ENCODE results near the gene GDF15. TPM values are rescaled to one million over a fixed set of nuclear protein-coding genes. Genes with fewer than 3 reads are reported as not detected.

GDF15 gene
- total RNA-seq, 1 experiment from 2014 or later, result 425 TPM

DNA sequence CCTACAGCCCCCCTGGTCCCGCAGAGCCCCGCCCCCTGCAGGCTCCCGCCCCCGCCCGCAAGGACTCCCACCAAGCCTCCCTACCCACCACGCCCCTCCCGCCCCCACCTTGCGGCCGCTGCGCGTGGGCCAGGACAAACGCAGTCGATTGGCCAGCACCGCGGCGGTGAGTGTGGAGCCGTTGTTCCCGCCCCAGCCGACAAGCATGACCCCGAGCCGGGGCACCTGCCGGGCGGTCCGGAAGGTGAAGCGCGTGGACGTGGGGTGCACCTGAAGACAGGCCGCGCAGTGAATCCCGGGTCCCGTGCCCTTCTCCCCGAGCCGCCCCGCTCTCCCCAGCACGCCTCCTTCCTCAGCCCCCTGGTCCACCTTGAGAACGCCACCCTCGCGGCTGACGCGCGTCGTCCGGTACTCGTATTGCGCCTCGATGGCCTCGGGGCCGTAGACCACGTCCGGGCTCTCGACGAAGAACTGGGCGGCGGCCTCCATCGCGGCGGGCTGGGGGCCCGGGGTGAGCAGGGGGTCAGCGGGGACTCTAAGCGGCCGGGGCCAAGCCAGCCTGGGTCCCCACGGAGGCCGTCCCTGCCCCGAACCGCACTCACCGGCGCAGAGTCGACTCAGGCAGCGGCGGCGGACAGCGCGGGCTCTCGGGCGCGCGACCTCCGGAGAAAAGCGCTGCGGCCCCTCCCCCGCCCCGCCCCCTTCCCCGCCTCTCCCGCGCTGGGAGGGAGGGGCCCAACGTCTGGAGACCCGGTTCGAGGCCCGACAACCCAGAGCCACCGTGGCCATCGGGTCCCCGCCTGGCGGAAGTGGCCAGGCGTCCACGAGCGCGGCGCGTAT, 51.8 kb downstream of the GDF15 start, which contains the start of gene ISYNA1:
Gene ISYNA1 (minus strand): TSS at position 643 of the 840 bp plus-strand sequence. CDS start 154 bp downstream, at position 489.
- no peaks in the 10 kb centered on the region for H4K20me1 ChIP-seq (ENCODE audit: insufficient read depth)
- TSS peak; percentile 65 for BruUV-seq (replicated peaks)
- ATAC-seq (peak; percentile 59), DNase-seq (ENCODE audit: low read depth, low spot score) (no peak)
- no peaks in the 10 kb centered on the region for H3K9me3 ChIP-seq (ENCODE audit: control insufficient read depth in 1 of 2, insufficient read depth in 1 of 2, low read depth in 1 of 2, low read length in 2 of 2)
- intact Hi-C loops (cut with micrococcal nuclease), result no loop called here
- H3K79me2 ChIP-seq (ENCODE audit: insufficient read depth, low read length), result peaks cover 9% of the 10 kb centered on the region; the same call in 1 of the 2 replicates
- POLR2A ChIA-PET, result interaction anchor here (0.9 to 1.4 kb wide), 5 partner anchors 17 to 246 kb away, joined by 3 to 5 read pairs (median 4); partner anchors contain the start of genes GDF15, JUND and SSBP4
- H3K36me3 ChIP-seq (ENCODE audit: control insufficient read depth in 1 of 2, insufficient read depth in 2 of 2, low read length in 2 of 2), result peaks cover 0 to 8% of the 10 kb centered on the region in 2 experiments; a peak in 1 of 4 replicates
- H3K4me1 ChIP-seq (ENCODE audit: control insufficient read depth in 1 of 2, insufficient read depth in 2 of 2, low read length in 2 of 2), result peaks cover 27 to 55% of the 10 kb centered on the region in 2 experiments
- RAD21 ChIA-PET (ENCODE audit: low non-redundant PET in 1 of 2, low total read pairs in 2 of 2, uncharacterized antibody in 2 of 2, unreplicated experiment in 2 of 2), result no interaction called here
- H3K4me3 ChIP-seq (replicated peaks in 1 of 2; ENCODE audit: low read depth in 1 of 2, low read length in 2 of 2), result peak within 1 kb of the TSS; percentile 78 to 84
- H2AFZ ChIP-seq (ENCODE audit: low read depth, low read length, poor library complexity, severe bottlenecking), result no peak within 1 kb of the TSS
- peak within 1 kb of the TSS; percentile 96 for H3K4me2 ChIP-seq (ENCODE audit: low read length)
- H3K27me3 ChIP-seq (ENCODE audit: insufficient read depth, low read length), result no peaks in the 10 kb centered on the region
- CTCF ChIA-PET, result interaction anchor here (1.0 kb wide), 1 partner anchor 98 kb away, joined by 4 read pairs; no protein-coding TSS in a partner anchor
- TF ChIP-seq EGR1 (IDR thresholded peaks at IDR 0.05; ENCODE audit: low read depth), result peak; percentile 41; the same call in 1 of the 2 replicates
- TF ChIP-seq, protein P1, sequence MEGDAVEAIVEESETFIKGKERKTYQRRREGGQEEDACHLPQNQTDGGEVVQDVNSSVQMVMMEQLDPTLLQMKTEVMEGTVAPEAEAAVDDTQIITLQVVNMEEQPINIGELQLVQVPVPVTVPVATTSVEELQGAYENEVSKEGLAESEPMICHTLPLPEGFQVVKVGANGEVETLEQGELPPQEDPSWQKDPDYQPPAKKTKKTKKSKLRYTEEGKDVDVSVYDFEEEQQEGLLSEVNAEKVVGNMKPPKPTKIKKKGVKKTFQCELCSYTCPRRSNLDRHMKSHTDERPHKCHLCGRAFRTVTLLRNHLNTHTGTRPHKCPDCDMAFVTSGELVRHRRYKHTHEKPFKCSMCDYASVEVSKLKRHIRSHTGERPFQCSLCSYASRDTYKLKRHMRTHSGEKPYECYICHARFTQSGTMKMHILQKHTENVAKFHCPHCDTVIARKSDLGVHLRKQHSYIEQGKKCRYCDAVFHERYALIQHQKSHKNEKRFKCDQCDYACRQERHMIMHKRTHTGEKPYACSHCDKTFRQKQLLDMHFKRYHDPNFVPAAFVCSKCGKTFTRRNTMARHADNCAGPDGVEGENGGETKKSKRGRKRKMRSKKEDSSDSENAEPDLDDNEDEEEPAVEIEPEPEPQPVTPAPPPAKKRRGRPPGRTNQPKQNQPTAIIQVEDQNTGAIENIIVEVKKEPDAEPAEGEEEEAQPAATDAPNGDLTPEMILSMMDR (IDR thresholded peaks at IDR 0.05 in 2 of 3, conservative IDR thresholded peaks at IDR 0.05 in 1 of 3; ENCODE audit: borderline replicate concordance in 1 of 3, insufficient read depth in 1 of 3, low read depth in 2 of 3, low read length in 2 of 3), result no peak
- no peak for TF ChIP-seq YY1 (IDR thresholded peaks at IDR 0.05; ENCODE audit: extremely low read depth, insufficient replicate concordance, low read depth, low read length)
- TF ChIP-seq, protein P2, sequence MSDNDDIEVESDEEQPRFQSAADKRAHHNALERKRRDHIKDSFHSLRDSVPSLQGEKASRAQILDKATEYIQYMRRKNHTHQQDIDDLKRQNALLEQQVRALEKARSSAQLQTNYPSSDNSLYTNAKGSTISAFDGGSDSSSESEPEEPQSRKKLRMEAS (IDR thresholded peaks at IDR 0.05), result no peak; the same call in 1 of the 2 replicates
- peak; percentile 50 for TF ChIP-seq POLR2A (IDR thresholded peaks at IDR 0.05; ENCODE audit: borderline replicate concordance, extremely low read depth, insufficient read depth, insufficient read length)
- no peak for TF ChIP-seq ZNF274 (IDR thresholded peaks at IDR 0.05; ENCODE audit: low read depth, low read length)
- TF ChIP-seq, protein P3, sequence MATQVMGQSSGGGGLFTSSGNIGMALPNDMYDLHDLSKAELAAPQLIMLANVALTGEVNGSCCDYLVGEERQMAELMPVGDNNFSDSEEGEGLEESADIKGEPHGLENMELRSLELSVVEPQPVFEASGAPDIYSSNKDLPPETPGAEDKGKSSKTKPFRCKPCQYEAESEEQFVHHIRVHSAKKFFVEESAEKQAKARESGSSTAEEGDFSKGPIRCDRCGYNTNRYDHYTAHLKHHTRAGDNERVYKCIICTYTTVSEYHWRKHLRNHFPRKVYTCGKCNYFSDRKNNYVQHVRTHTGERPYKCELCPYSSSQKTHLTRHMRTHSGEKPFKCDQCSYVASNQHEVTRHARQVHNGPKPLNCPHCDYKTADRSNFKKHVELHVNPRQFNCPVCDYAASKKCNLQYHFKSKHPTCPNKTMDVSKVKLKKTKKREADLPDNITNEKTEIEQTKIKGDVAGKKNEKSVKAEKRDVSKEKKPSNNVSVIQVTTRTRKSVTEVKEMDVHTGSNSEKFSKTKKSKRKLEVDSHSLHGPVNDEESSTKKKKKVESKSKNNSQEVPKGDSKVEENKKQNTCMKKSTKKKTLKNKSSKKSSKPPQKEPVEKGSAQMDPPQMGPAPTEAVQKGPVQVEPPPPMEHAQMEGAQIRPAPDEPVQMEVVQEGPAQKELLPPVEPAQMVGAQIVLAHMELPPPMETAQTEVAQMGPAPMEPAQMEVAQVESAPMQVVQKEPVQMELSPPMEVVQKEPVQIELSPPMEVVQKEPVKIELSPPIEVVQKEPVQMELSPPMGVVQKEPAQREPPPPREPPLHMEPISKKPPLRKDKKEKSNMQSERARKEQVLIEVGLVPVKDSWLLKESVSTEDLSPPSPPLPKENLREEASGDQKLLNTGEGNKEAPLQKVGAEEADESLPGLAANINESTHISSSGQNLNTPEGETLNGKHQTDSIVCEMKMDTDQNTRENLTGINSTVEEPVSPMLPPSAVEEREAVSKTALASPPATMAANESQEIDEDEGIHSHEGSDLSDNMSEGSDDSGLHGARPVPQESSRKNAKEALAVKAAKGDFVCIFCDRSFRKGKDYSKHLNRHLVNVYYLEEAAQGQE (IDR thresholded peaks at IDR 0.05; ENCODE audit: low read depth), result no peak
- TF ChIP-seq POLR2AphosphoS5 (IDR thresholded peaks at IDR 0.05; ENCODE audit: low read depth, low read length), result peak; percentile 78; the same call in 1 of the 2 replicates
- TF ChIP-seq FOSL1 (IDR thresholded peaks at IDR 0.05; ENCODE audit: low read depth), result no peak
- TF ChIP-seq EZH2phosphoT487 (IDR thresholded peaks at IDR 0.05; ENCODE audit: borderline replicate concordance), result no peak
- TF ChIP-seq CEBPB (IDR thresholded peaks at IDR 0.05; ENCODE audit: low read depth), result no peak
- TF ChIP-seq ELF1 (IDR thresholded peaks at IDR 0.05; ENCODE audit: borderline replicate concordance, low read depth), result no peak
- TF ChIP-seq ZFX (IDR thresholded peaks at IDR 0.05), result peak; percentile 29; the same call in 1 of the 2 replicates
- TF ChIP-seq, protein P4, sequence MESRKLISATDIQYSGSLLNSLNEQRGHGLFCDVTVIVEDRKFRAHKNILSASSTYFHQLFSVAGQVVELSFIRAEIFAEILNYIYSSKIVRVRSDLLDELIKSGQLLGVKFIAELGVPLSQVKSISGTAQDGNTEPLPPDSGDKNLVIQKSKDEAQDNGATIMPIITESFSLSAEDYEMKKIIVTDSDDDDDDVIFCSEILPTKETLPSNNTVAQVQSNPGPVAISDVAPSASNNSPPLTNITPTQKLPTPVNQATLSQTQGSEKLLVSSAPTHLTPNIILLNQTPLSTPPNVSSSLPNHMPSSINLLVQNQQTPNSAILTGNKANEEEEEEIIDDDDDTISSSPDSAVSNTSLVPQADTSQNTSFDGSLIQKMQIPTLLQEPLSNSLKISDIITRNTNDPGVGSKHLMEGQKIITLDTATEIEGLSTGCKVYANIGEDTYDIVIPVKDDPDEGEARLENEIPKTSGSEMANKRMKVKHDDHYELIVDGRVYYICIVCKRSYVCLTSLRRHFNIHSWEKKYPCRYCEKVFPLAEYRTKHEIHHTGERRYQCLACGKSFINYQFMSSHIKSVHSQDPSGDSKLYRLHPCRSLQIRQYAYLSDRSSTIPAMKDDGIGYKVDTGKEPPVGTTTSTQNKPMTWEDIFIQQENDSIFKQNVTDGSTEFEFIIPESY (IDR thresholded peaks at IDR 0.05; ENCODE audit: extremely low read depth, insufficient replicate concordance, low read length), result no peak
- TF ChIP-seq, protein P5, sequence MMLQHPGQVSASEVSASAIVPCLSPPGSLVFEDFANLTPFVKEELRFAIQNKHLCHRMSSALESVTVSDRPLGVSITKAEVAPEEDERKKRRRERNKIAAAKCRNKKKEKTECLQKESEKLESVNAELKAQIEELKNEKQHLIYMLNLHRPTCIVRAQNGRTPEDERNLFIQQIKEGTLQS (IDR thresholded peaks at IDR 0.05), result no peak
- TF ChIP-seq SP1 (IDR thresholded peaks at IDR 0.05; ENCODE audit: low read depth), result no peak
- peak within 1 kb of the TSS; percentile 99 for H3K27ac ChIP-seq (ENCODE audit: low read depth, low read length)
- peak within 1 kb of the TSS; percentile 91 for H3K9ac ChIP-seq (ENCODE audit: low read length)
- no peaks in the 10 kb centered on the region for H3K9me2 ChIP-seq (ENCODE audit: insufficient read depth)

All from HCT116 (cell line).